ENCODE data around the gene GJC2.

GRCh38 chr1:228139931-228140723, 9.6 kb upstream of the GJC2 start, which contains the start of gene GUK1:
- TF ChIP-seq TAF1 (IDR thresholded peaks at IDR 0.05; ENCODE audit: borderline replicate concordance, insufficient read depth, low read length) (peak; percentile 85), REST (IDR thresholded peaks at IDR 0.05; ENCODE audit: insufficient read depth in 1 of 2, low read depth in 2 of 2, low read length in 2 of 2) (no peak)
